HG03442 (cell line): ENCODE data around the gene TIMM21.

ENCODE experiments used
- ATAC-seq: cut with Tn5 transposase; IDR thresholded peaks from one replicate; pipeline ENCODE4 v1.9.1; 2021; ENCODE audit warnings: mild to moderate bottlenecking, moderate library complexity; ENCODE audit not compliant: unreplicated experiment

The TIMM21 gene, protein sequence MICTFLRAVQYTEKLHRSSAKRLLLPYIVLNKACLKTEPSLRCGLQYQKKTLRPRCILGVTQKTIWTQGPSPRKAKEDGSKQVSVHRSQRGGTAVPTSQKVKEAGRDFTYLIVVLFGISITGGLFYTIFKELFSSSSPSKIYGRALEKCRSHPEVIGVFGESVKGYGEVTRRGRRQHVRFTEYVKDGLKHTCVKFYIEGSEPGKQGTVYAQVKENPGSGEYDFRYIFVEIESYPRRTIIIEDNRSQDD

DNA sequence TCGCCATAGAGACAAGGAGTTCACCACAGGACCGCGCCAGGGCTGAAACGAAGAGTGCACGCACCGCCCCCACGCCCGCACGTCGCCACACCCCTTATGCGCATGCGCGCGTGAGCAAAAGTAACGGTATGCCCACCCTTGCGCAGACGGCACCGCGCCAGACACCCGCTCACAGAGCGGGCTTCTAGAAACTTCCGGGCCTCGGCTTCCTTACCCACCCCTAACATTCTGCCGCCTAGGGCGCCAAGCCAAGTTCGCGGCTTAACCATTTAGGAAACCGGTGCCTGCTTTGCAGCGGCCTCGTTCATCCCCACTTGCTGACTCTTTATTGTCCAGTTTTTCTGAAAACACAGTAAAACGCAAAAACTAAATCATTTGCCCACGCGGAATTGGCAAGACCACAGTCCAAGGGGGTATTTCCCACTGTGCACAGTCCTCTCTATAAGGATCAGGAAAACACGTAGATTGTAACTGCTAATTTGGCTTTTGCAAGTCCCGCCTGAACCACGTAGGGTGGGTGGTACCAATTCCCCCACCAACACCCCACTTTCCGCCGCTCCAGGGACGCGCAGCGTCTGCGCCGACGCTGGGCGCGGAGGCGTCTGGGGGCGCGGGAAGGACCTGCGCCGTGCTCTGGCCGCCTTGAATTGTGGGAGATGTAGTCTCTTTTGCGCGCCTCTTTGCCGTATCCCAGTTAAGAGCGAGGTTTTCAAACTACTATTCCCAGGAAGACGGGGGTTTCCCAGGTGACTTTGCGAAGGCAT is at the start of gene TIMM21, which contains the start of gene FBXO15:
Gene TIMM21, plus strand, starts transcription at position 745 of the 764 bp plus-strand sequence. CDS start 286 bp downstream, outside the sequence.
Gene FBXO15, minus strand, starts transcription at position 56 of the 764 bp plus-strand sequence. Its CDS starts 49 bp downstream, at position 7.
- ATAC-seq, result peak; percentile 88

GRCh38 chr18:74108460-74108859 is 39.9 kb upstream of the TIMM21 start:
- ATAC-seq, result no peak

DNA sequence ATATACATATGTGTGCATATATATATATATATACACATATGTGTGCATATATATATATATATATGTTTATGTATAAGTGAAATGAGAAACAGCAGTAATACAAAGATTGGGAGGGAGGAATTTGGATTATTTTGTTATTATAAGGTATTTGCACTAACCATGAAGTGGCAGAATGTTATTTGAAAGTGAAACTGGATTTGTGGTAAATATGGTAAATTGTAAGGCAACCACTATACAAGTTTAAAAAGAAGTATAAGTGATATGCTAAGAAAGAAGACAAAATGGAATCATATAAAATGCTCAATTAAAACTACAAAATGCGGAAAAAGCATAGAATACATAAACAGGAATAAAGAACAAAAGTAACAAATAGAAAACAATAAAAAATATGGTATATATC is 38.2 kb upstream of the TIMM21 start:
- ATAC-seq, result no peak

DNA sequence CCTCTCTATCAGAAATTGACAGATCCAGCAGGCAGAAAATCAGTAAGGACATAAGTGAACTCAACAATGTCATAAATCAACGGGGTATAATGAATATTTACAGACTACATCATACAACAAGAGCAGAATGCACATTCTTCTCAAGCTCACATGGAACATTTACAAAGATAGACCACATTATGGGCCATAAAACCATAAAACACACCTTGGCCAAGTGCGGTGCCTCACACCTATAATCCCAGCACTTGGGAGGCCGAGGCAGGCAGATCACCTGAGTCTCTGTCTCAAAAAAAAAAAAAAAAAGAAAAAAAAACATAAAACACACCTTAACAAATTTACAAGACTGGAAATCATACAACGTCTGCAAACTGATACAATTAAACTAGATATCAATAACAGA is 37.3 kb upstream of the TIMM21 start:
- no peak for ATAC-seq

DNA sequence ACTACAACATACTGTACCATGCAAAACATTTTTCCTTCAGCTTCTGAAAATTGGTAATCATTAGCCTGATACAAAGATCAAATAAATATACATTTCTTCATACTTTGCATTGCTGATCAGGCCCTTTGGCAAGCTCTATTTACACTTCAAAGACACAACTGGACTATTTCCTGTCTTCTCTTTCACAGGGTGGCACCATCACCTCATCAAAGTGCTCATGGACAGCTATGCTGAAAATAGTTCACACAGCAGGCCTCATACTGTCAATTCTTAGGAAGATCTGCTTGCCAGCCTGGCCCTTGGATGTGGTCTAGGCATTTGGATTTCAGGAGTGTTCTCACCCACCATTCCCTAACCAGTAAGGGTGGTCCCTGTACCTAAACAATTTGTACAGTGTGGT is 34.6 kb upstream of the TIMM21 start:
- no peak for ATAC-seq

- no peak for ATAC-seq
These were observed 34.2 kb upstream of the TIMM21 start for GRCh38 chr18:74114116-74114515.

GRCh38 chr18:74115046-74115445 is 33.3 kb upstream of the TIMM21 start:
- ATAC-seq, result no peak

- ATAC-seq, result peak; percentile 61
These were observed 31.4 kb upstream of the TIMM21 start for GRCh38 chr18:74116633-74117554.

GRCh38 chr18:74123200-74123599 is 25.1 kb upstream of the TIMM21 start:
- no peak for ATAC-seq

- no peak for ATAC-seq
These were observed 23.7 kb upstream of the TIMM21 start for GRCh38 chr18:74124642-74125041.

- ATAC-seq, result no peak
These were observed 21.4 kb upstream of the TIMM21 start for GRCh38 chr18:74126684-74127655.

DNA sequence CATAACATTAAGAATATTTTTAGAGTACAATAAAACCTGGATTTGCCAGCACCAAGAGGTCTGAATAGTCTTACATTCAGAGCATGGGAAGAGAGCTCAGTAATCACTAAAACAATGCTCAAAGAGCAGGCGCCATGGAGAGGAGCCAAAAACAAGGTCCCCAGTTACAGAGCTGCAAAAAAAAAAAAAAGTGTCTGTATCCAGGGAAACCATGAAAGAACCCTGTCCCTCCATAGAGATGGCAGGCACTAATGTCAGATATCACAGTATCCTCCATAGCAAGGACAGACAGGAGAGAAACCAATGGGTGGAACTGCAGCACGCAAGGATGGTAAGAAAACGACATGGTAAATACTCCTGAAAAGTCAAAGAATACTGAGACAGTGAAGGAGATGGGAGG is 20.2 kb upstream of the TIMM21 start:
- ATAC-seq, result no peak

DNA sequence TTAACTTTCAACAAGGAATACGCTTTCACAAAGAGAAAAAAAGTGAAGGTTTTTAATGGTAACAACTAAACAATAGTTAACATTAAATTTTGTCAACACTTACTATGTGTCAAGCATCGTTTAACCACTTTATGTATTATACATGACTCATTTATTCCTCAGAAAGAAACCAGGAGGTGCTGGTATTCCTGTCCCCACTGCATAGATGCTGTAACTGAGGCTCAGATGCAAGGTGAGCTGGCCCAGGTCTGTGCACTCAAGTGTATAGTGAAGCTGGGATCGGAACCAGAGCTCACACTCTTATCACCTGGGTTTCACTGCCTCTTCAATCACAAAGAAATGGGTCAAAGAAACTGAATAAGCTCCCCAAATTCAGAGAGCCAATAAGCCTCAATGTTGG is 17.2 kb upstream of the TIMM21 start:
- no peak for ATAC-seq

GRCh38 chr18:74132201-74132600 is 16.1 kb upstream of the TIMM21 start:
- ATAC-seq, result no peak

- no peak for ATAC-seq
These were observed 10.3 kb upstream of the TIMM21 start for GRCh38 chr18:74137920-74138538.

- ATAC-seq, result peak; percentile 28
These were observed 8.9 kb upstream of the TIMM21 start for GRCh38 chr18:74139411-74139810.

DNA sequence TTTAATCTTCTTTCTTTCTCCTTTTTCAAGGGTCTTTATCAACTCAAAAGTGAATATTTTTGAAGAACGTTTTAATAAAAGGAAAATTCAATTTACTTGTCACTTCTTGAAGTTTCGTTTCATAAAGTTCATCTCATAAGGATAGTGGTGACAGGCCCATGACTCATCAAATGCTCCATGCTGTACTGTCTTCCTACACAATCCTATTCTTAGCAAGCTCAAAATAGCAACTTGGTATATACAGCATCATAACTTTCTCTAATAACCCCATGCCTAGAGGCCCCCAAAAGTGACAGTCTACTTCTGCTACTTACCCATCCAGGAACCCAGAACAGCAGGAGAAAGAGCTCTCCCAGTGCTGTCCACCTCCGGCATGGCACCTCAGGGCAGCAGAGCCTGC is 8.4 kb upstream of the TIMM21 start:
- ATAC-seq, result peak; percentile 85

DNA sequence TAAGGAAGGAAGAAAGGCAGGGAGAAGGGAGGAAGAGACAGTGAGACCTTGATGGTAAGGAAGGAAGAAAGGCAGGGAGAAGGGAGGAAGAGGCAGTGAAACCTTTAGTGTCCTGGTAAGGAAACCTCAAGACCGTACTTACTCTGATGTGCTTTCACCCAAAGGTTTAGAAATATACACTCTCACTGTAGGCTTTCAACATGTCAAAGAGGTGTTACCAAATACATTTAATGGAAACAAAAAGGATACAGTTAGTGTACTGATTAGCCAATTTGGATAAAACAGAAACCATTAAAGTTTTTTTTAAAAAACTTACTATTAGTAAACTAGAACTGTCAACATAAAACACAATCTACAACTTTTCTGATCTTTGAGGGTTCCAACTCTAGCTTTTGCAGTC is 7.7 kb upstream of the TIMM21 start:
- ATAC-seq, result no peak

- no peak for ATAC-seq
These were observed 6.7 kb upstream of the TIMM21 start for GRCh38 chr18:74141667-74142066.

GRCh38 chr18:74142252-74142651 is 6.1 kb upstream of the TIMM21 start:
- ATAC-seq, result no peak
